Testis (tissue), 3 donors: ENCODE data around the gene ERO1A. TPM values are rescaled to one million over a fixed set of nuclear protein-coding genes. Genes with fewer than 3 reads are reported as not detected.
"Not testable (repeated sequence)": the region's sequence is repeated elsewhere in the genome, so short reads cannot be mapped to it uniquely, and the experiment has no call there.

Experiments used
- DNase-seq: peaks from one replicate; pipeline ENCODE4 v3.0.0-alpha.2; 2019
- H3K27ac ChIP-seq, 2 donors: fragments of 200-600 bp; sonication (generic); one replicate each; pipeline ENCODE4 v1.5.1; 2019
- H3K27me3 ChIP-seq: fragments of 200-600 bp; sonication (generic); one replicate; pipeline ENCODE4 v1.5.1; 2019
- H3K36me3 ChIP-seq: fragments of 200-600 bp; sonication (generic); one replicate; pipeline ENCODE4 v1.5.1; 2017; ENCODE audit warnings: low read depth; ENCODE audit errors: missing control alignments
- H3K4me1 ChIP-seq: fragments of 200-600 bp; sonication (generic); one replicate; pipeline ENCODE4 v1.5.1; 2019
- H3K4me3 ChIP-seq, 2 donors: fragments of 200-600 bp; sonication (generic); one replicate each; pipeline ENCODE4 v1.5.1; 2017 to 2019
- H3K9me3 ChIP-seq: fragments of 200-600 bp; sonication (generic); one replicate; pipeline ENCODE4 v1.5.1; 2017
- POLR2A ChIP-seq: fragments of 450-650 bp; IDR thresholded peaks from one replicate; pipeline ENCODE4 v1.6.1; 2017; ENCODE audit warnings: antibody characterized with exemption, mild to moderate bottlenecking, moderate library complexity
- WGBS, 2 donors: methylation state at CpG; one replicate each; pipeline ENCODE4 v1.1.5; 2018; 5-methylcytosine and 5-hydroxymethylcytosine counted together
- intact Hi-C: fragments of 100-400 bp; cut with DNase I; formaldehyde crosslinking; loops from one replicate; pipeline ENCODE4 v1.15.1; 2023; ENCODE audit warnings: low total_unique reads
- polyA plus RNA-seq: library from polyadenylated mRNA; stranded (reverse); fragments of 350-450 nt; fragmentation: Illumina TruSeq; extraction: RNeasy Lipid Tissue Mini Kit (QIAGEN cat#74804); gene quantifications from one replicate; pipeline ENCODE4 v1.2.3, GENCODE V29; 2014; ENCODE audit warnings: low read depth, low replicate concordance; ENCODE audit not compliant: insufficient read depth
- total RNA-seq, 2 donors: library from RNA; depleted of rRNA; stranded (reverse); fragments of >200 nt; gene quantifications; one replicate each; pipeline ENCODE4 v1.2.3, GENCODE V29; 2016
- TF ChIP-seq, protein P1 (sequence below), 3 experiments: fragments of 450-650 bp in 2 of 3; fragments of 200-600 bp in 1 of 3; sonication (generic) in 1 of 3; IDR thresholded peaks; one replicate each; pipeline ENCODE4 v1.5.1; 2016 to 2019; ENCODE audit warnings: antibody characterized with exemption in 3 of 3, mild to moderate bottlenecking in 2 of 3, moderate library complexity in 1 of 3

Gene ERO1A
- total and polyA plus RNA-seq, 3 donors from 2014 or later: 11.0 to 27.7 (median 26.6) TPM

DNA sequence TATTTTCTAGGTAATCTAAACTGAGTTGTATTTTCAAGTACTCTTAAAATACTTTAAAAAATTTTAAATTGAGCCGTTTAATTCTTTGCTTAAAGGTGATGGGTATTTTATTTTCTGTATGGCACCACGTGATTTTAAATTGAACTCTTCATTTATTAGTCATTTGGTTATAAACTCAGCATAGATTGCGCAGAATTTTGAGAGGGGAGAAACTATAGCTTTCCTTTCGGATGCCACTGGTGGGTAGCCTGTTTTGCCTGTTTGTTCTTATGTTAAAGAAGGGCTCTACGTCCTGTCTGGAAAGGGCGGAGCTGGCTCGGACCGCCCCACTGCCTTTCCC is 34.2 kb upstream of the ERO1A start:
- Histone ChIP-seq H3K4me1 (no peaks in the 10 kb centered on the region), H3K36me3 (no peaks in the 10 kb centered on the region), H3K27ac (peak overlapping the region in 1 of 2 donors; percentile 93), H3K27me3 (no peaks in the 10 kb centered on the region), H3K9me3 (no peaks in the 10 kb centered on the region), H3K4me3 (peak overlapping the region; percentile 96 to 97)
- WGBS, 2 donors: 4% methylated on average over 7 to 8 of the region's 8 CpGs
- intact Hi-C loops: no loop called here
- no peak for DNase-seq
- TF ChIP-seq POLR2A: no peak
- TF ChIP-seq, protein P1, sequence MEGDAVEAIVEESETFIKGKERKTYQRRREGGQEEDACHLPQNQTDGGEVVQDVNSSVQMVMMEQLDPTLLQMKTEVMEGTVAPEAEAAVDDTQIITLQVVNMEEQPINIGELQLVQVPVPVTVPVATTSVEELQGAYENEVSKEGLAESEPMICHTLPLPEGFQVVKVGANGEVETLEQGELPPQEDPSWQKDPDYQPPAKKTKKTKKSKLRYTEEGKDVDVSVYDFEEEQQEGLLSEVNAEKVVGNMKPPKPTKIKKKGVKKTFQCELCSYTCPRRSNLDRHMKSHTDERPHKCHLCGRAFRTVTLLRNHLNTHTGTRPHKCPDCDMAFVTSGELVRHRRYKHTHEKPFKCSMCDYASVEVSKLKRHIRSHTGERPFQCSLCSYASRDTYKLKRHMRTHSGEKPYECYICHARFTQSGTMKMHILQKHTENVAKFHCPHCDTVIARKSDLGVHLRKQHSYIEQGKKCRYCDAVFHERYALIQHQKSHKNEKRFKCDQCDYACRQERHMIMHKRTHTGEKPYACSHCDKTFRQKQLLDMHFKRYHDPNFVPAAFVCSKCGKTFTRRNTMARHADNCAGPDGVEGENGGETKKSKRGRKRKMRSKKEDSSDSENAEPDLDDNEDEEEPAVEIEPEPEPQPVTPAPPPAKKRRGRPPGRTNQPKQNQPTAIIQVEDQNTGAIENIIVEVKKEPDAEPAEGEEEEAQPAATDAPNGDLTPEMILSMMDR (IDR thresholded peaks at IDR 0.05): no peak

GRCh38 chr14:52729035-52729434 is 33.7 kb upstream of the ERO1A start:
- 71 to 83% methylated on average over 15 of the region's 15 CpGs for WGBS, 2 donors
- H3K36me3 ChIP-seq: not testable (repeated sequence)

GRCh38 chr14:52727509-52727908 is 32.2 kb upstream of the ERO1A start:
- WGBS, 2 donors: 91 to 99% methylated on average over 2 of the region's 2 CpGs
- H3K4me3 ChIP-seq, intact Hi-C loops, DNase-seq, H3K27me3 ChIP-seq, H3K4me1 ChIP-seq, H3K36me3 ChIP-seq, H3K9me3 ChIP-seq, H3K27ac ChIP-seq: not testable (repeated sequence)

More at GRCh38 chr14:52729035-52729434, 33.7 kb upstream of the ERO1A start:
- H3K4me1 ChIP-seq, intact Hi-C loops, DNase-seq, H3K9me3 ChIP-seq, H3K27me3 ChIP-seq: not testable (repeated sequence)
- peak overlapping the region; percentile 96 to 97 for H3K4me3 ChIP-seq
- H3K27ac ChIP-seq: peak overlapping the region in 1 of 2 donors; percentile 93

- H3K4me1 ChIP-seq: no peaks in the 10 kb centered on the region
- TF ChIP-seq POLR2A: no peak
- TF ChIP-seq, protein P1 (IDR thresholded peaks at IDR 0.05): no peak
- no peaks in the 10 kb centered on the region for H3K36me3 ChIP-seq
- H3K4me3 ChIP-seq: no peak overlapping the region
- H3K9me3 ChIP-seq: no peaks in the 10 kb centered on the region
- intact Hi-C loops: no loop called here
- DNase-seq: no peak
- H3K27me3 ChIP-seq: no peaks in the 10 kb centered on the region
- no peak overlapping the region for H3K27ac ChIP-seq
These were observed 28.9 kb upstream of the ERO1A start for GRCh38 chr14:52724360-52724644.

DNA sequence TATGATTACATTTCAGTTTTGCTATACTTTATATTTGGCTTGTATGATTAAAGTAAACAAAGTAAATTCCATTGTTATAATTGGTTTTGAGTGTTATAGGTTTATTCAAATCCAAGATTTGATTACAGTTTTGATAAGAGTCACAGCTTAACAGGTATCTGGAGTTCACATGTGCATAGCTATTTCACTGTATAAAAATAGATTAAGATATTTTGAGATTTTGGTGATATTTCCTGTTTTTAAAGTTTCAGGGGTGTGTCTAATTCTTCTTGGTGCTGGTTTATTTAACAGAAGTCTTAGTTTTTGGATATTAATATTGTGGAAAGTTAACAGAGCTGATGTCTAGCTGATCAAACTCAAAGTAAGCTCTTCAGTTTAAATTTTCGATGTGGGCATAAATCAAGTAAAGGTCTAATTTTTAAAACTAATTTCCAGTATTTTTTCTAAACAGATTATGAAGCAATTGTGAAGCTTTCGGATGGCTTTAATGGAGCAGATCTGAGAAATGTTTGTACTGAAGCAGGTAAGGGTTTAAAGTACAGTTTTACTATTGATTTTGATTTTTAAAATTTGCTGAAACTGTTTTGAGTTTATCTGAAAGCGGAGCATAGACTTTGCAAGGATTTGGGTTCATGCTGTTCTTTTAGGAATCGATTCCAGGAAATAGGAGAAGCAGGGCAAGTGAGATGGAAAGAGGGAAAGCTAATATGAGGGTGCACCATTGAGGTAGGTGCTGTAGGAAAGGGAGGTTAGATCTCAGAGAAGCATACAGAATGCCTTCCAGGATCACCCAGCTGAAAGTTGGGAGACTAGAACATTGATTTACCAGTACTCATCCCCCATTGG is 28.4 kb upstream of the ERO1A start:
- H3K36me3 ChIP-seq: no peaks in the 10 kb centered on the region
- no peaks in the 10 kb centered on the region for H3K4me1 ChIP-seq
- H3K27me3 ChIP-seq: no peaks in the 10 kb centered on the region
- WGBS, 2 donors: 95 to 98% methylated on average over 4 of the region's 4 CpGs
- DNase-seq: no peak
- no peak overlapping the region for H3K4me3 ChIP-seq
- no peak overlapping the region for H3K27ac ChIP-seq
- no peak for TF ChIP-seq POLR2A
- TF ChIP-seq, protein P1 (IDR thresholded peaks at IDR 0.05): no peak
- intact Hi-C loops: no loop called here
- no peaks in the 10 kb centered on the region for H3K9me3 ChIP-seq

- H3K27me3 ChIP-seq: no peaks in the 10 kb centered on the region
- intact Hi-C loops: no loop called here
- 97 to 99% methylated on average over 6 of the region's 6 CpGs for WGBS, 2 donors
- H3K36me3 ChIP-seq: no peaks in the 10 kb centered on the region
- no peak overlapping the region for H3K4me3 ChIP-seq
- TF ChIP-seq POLR2A: no peak
- TF ChIP-seq, protein P1 (IDR thresholded peaks at IDR 0.05): no peak
- no peak overlapping the region for H3K27ac ChIP-seq
- no peak for DNase-seq
- no peaks in the 10 kb centered on the region for H3K9me3 ChIP-seq
- no peaks in the 10 kb centered on the region for H3K4me1 ChIP-seq
These were observed 20.8 kb upstream of the ERO1A start for GRCh38 chr14:52716155-52716554.
